ENCODE measurements around the gene PPP2R3C. TPM values are rescaled to one million over a fixed set of nuclear protein-coding genes. Genes with fewer than 3 reads are reported as not detected.

The PPP2R3C gene
- total and polyA plus RNA-seq, 2 of the 13 experiments (the other 11 are each of a cell fraction or from before 2014, with no cell fraction given): 63.4 to 102 TPM

DNA sequence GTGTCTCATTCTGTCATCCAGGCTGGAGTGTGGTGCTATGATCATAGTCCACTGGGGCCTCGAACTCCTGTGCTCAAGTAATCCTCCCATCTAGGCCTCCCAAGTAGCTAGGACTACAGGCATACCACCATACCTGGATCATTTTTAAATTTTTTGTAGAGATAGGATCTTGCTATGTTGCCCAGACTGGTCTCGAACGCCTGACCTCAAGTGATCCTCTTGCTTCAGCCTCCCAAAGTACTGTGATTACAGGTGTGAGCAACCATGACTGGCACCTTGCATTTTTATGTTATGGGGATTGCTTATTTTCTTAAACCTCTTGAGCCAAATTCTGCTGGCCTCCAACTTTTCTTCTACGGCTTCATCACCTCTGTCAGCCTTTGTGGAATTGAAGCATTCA, 27.4 kb upstream of the PPP2R3C start:
- ATAC-seq (no peak), DNase-seq (ENCODE audit: low spot score) (no peak), FAIRE-seq (no peak)
- POLR2A ChIA-PET: interaction anchor here (1.0 kb wide), 1 partner anchor 255 kb away, joined by 3 read pairs; the partner anchor contains the start of gene NFKBIA
- H3K4me2 ChIP-seq (ENCODE audit: low read depth, low read length): no peak overlapping the region
- in situ Hi-C loops (cut with HindIII; ENCODE audit: extremely low pct_ligation_motif_present, low pct_unique_long_range_greater_than_20kb): loop anchor here (5.0 to 25.0 kb wide), 2 partner anchors 258 to 663 kb away; partner anchors contain the start of gene RALGAPA1
- H3K9me3 ChIP-seq (ENCODE audit: low read length): no peaks in the 10 kb centered on the region
- peaks cover 0 to 3% of the 10 kb centered on the region in 2 experiments; a peak in 1 of 5 replicates for H3K36me3 ChIP-seq (replicated peaks in 1 of 2; ENCODE audit: control insufficient read depth in 1 of 2, insufficient read depth in 2 of 2, low read length in 2 of 2)
- no peak overlapping the region for H2AFZ ChIP-seq (ENCODE audit: low read length)
- H3K27ac ChIP-seq (ENCODE audit: extremely low read length, insufficient read depth, low read length): no peak overlapping the region
- WGBS (ENCODE audit: low lambda C conversion rate): 98% methylated on average over 4 of the region's 4 CpGs
- H3K4me3 ChIP-seq (replicated peaks in 1 of 3; ENCODE audit: insufficient read depth in 1 of 3, low read depth in 2 of 3, low read length in 3 of 3): no peak overlapping the region
- CTCF ChIA-PET (ENCODE audit: low intra/inter-chr PET ratio, low total read pairs): no interaction called here
- H3K9ac ChIP-seq (ENCODE audit: insufficient read depth, low read depth, low read length): no peak overlapping the region
- no peaks in the 10 kb centered on the region for H3K27me3 ChIP-seq (ENCODE audit: control insufficient read depth in 1 of 2, insufficient read depth in 2 of 2, low read length in 2 of 2)
- peaks cover 25% of the 10 kb centered on the region for H3K4me1 ChIP-seq (ENCODE audit: insufficient read depth, low read length)
- intact Hi-C loops (cut with micrococcal nuclease; ENCODE audit: unreplicated experiment): loop anchor here (10.0 kb wide), 1 partner anchor 666 kb away; no protein-coding TSS in a partner anchor
- TF ChIP-seq ZSCAN30 (CRISPR knock-in tag; IDR thresholded peaks at IDR 0.05) (no peak), ZNF121 (CRISPR knock-in tag; IDR thresholded peaks at IDR 0.05) (peak; percentile 66), AKNA (CRISPR knock-in tag; IDR thresholded peaks at IDR 0.05; ENCODE audit: borderline replicate concordance) (no peak), KAT7 (CRISPR knock-in tag; IDR thresholded peaks at IDR 0.05; ENCODE audit: borderline replicate concordance) (no peak), GLI4 (CRISPR knock-in tag; IDR thresholded peaks at IDR 0.05; ENCODE audit: borderline replicate concordance) (no peak)
- no peaks in the 10 kb centered on the region for H4K20me1 ChIP-seq (ENCODE audit: insufficient read depth, low read length)
- BruUV-seq (replicated peaks): no TSS peak
- peaks cover 23% of the 10 kb centered on the region for H3K79me2 ChIP-seq (ENCODE audit: insufficient read depth, low read length)
